Esophagus muscularis mucosa (tissue), 4 donors: Measurements from ENCODE around the gene CCM2. TPM values are rescaled to one million over a fixed set of nuclear protein-coding genes. Genes with fewer than 3 reads are reported as not detected.

ENCODE experiments used
- DNase-seq: peaks from one replicate; pipeline ENCODE4 v3.0.0-alpha.2; 2017; ENCODE audit errors: extremely low spot score
- H3K27ac ChIP-seq, 4 donors: fragments of 200-600 bp; sonication (generic); replicated peaks in 1 of 4; 1 replicate in 3 of 4; 2 replicates in 1 of 4; pipeline ENCODE4 v1.5.1; 2016 to 2019; ENCODE audit warnings: mild to moderate bottlenecking in 1 of 4
- H3K27me3 ChIP-seq, 4 donors: fragments of 200-600 bp; sonication (generic); one replicate each; pipeline versions ENCODE4 v1.5.1 to v1.6.0; 2016 to 2019
- H3K36me3 ChIP-seq, 4 donors: fragments of 200-600 bp; sonication (generic); one replicate each; pipeline ENCODE4 v1.5.1; 2016 to 2019
- H3K4me1 ChIP-seq, 4 donors: fragments of 200-600 bp; sonication (generic); one replicate each; pipeline ENCODE4 v1.5.1; 2016 to 2019
- H3K4me3 ChIP-seq, 4 donors: fragments of 200-600 bp; sonication (generic); 1 replicate in 2 of 4; 2 replicates in 2 of 4; pipeline ENCODE4 v1.5.1; 2016 to 2019; ENCODE audit warnings: mild to moderate bottlenecking in 4 of 4, moderate library complexity in 1 of 4
- H3K9me3 ChIP-seq, 4 donors: fragments of 200-600 bp; sonication (generic); 1 replicate in 3 of 4; 2 replicates in 1 of 4; pipeline ENCODE4 v1.5.1; 2016 to 2019
- EP300 ChIP-seq: sonication (generic); formaldehyde crosslinking; IDR thresholded peaks from one replicate; pipeline ENCODE4 v1.6.1; 2017; ENCODE audit warnings: antibody characterized with exemption
- POLR2A ChIP-seq: fragments of 450-650 bp; IDR thresholded peaks from one replicate; pipeline ENCODE4 v1.6.1; 2017; ENCODE audit warnings: antibody characterized with exemption, moderate library complexity, mild to moderate bottlenecking, low read depth
- POLR2AphosphoS5 ChIP-seq, 2 donors: sonication (generic); formaldehyde crosslinking; IDR thresholded peaks; one replicate each; pipeline ENCODE4 v1.6.1; 2017; ENCODE audit warnings: antibody characterized with exemption in 2 of 2
- WGBS: methylation state at CpG from one replicate; pipeline ENCODE4 v1.1.5; 2018; 5-methylcytosine and 5-hydroxymethylcytosine counted together
- intact Hi-C: fragments of 100-400 bp; cut with DNase I; formaldehyde crosslinking; loops from one replicate; pipeline ENCODE4 v1.15.1; 2023
- total RNA-seq, 4 donors: library from RNA; depleted of rRNA; stranded (reverse); fragments of >200 nt; gene quantifications; one replicate each; pipeline versions ENCODE4 v1.1.0 to v1.2.1, GENCODE V29; 2016
- TF ChIP-seq, protein P1 (sequence below), 3 experiments: fragments of 200-600 bp in 2 of 3; fragments of 450-650 bp in 1 of 3; sonication (generic) in 2 of 3; IDR thresholded peaks; one replicate each; pipeline ENCODE4 v1.5.1; 2017 to 2019; ENCODE audit warnings: antibody characterized with exemption in 3 of 3, mild to moderate bottlenecking in 2 of 3, moderate library complexity in 1 of 3

The CCM2 gene
- total RNA-seq: 10 to 100 TPM; 40.3 to 61.7 (median 49.4) TPM

DNA sequence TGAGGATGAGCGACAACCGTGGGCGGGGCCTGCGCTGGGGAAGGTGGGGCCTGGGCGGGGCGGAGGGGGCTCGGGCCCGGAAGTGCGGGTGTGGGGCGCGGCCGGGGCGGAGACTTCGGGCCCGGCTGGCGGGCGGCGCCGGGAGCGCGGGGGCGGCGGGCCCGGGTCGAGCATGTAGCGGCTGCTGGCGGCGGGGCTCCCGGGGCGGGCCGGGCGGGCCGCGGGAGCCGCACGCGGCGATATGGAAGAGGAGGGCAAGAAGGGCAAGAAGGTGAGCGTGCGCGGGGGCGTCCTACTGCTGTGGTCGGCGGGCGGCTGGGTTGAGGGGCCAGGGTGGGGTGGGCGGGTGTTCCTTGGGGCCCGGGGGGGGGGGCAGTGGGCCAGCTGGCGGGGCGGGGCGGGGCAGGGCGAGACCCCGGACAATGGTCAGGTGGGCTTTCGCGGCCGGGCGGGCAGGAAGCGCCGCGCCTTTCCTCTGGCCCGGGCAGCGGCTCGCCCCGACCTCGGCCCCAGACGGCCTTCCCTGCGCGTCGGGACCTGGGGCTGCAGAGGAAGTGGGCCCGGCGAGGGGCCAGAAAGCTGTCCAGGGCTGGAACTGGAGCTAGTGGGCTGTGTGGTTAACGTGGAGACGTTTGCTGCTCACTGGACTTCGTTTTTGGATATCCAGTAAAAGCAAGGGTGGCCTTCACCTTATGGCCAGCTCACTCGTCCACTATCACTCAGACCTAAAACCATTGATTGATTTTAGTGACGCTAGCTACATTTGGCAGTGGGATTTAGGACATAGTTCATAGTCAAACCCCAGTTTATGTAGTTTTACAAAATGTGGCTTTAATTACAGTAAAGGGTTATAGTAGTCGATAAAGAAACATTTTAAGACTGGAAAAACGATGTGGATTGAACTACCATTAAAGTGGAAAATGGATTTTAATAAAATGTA is at the start of gene CCM2:
TSS of gene CCM2 (plus strand) at position 109 of the 940 bp plus-strand sequence. CDS start at position 242, 133 bp downstream.
- Histone ChIP-seq H3K36me3 (no peaks in the 10 kb centered on the region), H3K4me3 (peak within 1 kb of the TSS; percentile 65 to 93 (median 85)), H3K27ac (peak within 1 kb of the TSS; percentile 90 to 96 (median 93)), H3K4me1 (peaks cover 16 to 30% (median 28%) of the 10 kb centered on the region in 4 donors), H3K9me3 (no peaks in the 10 kb centered on the region), H3K27me3 (no peaks in the 10 kb centered on the region)
- WGBS: 1% methylated on average over 9 of the region's 77 CpGs
- intact Hi-C loops: loop anchor here (5.0 to 10.0 kb wide), 2 partner anchors 84 to 112 kb away; partner anchors contain the start of genes NACAD and TBRG4
- no peak for DNase-seq
- TF ChIP-seq, protein P1, sequence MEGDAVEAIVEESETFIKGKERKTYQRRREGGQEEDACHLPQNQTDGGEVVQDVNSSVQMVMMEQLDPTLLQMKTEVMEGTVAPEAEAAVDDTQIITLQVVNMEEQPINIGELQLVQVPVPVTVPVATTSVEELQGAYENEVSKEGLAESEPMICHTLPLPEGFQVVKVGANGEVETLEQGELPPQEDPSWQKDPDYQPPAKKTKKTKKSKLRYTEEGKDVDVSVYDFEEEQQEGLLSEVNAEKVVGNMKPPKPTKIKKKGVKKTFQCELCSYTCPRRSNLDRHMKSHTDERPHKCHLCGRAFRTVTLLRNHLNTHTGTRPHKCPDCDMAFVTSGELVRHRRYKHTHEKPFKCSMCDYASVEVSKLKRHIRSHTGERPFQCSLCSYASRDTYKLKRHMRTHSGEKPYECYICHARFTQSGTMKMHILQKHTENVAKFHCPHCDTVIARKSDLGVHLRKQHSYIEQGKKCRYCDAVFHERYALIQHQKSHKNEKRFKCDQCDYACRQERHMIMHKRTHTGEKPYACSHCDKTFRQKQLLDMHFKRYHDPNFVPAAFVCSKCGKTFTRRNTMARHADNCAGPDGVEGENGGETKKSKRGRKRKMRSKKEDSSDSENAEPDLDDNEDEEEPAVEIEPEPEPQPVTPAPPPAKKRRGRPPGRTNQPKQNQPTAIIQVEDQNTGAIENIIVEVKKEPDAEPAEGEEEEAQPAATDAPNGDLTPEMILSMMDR (IDR thresholded peaks at IDR 0.05): no peak
- TF ChIP-seq POLR2AphosphoS5 (IDR thresholded peaks at IDR 0.05): peak; percentile 20 to 22
- no peak for TF ChIP-seq EP300
- no peak for TF ChIP-seq POLR2A

DNA sequence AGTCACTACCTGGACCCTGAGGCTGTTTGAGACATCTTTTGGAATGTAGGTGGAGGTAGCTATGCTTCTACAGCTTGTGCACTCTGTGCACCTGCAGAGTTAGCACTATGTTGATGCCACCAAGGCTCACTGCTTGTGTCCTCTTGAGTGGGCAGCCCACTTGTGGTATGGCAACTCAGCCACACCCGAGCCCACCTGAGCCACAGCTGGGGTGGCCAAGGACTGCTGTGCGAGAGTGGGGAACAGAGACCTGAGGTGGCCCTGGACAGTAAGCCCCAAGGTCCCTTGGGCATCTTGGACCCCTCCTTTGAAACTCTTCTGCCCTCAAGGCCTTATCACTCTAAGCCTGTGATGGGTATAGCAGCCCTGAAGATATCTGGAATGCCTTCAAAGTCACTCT is 46.8 kb upstream of the CCM2 start:
- DNase-seq: peak; percentile 85
- TF ChIP-seq POLR2A (no peak), POLR2AphosphoS5 (IDR thresholded peaks at IDR 0.05) (no peak), EP300 (no peak)
- TF ChIP-seq, protein P1 (IDR thresholded peaks at IDR 0.05): no peak
- Histone ChIP-seq H3K4me3 (no peak overlapping the region), H3K27ac (no peak overlapping the region), H3K9me3 (no peaks in the 10 kb centered on the region), H3K36me3 (no peaks in the 10 kb centered on the region), H3K27me3 (peaks cover 0 to 21% (median 0%) of the 10 kb centered on the region in 4 donors), H3K4me1 (no peaks in the 10 kb centered on the region)
- 100% methylated on average over 2 of the region's 2 CpGs for WGBS
- intact Hi-C loops: no loop called here

GRCh38 chr7:44955733-44956132 is 44.3 kb upstream of the CCM2 start:
- Histone ChIP-seq H3K27me3 (peaks cover 0 to 23% (median 0%) of the 10 kb centered on the region in 4 donors), H3K36me3 (no peaks in the 10 kb centered on the region), H3K9me3 (no peaks in the 10 kb centered on the region), H3K27ac (no peak overlapping the region), H3K4me1 (no peaks in the 10 kb centered on the region), H3K4me3 (no peak overlapping the region)
- intact Hi-C loops: no loop called here
- DNase-seq: no peak
- 76% methylated on average over 2 of the region's 2 CpGs for WGBS
- TF ChIP-seq, protein P1 (IDR thresholded peaks at IDR 0.05): no peak
- TF ChIP-seq POLR2A (no peak), EP300 (no peak), POLR2AphosphoS5 (IDR thresholded peaks at IDR 0.05) (no peak)

- no peak overlapping the region for H3K27ac ChIP-seq
- no peak for TF ChIP-seq EP300
- no peaks in the 10 kb centered on the region for H3K4me1 ChIP-seq
- H3K9me3 ChIP-seq: no peaks in the 10 kb centered on the region
- DNase-seq: no peak
- WGBS: 82% methylated on average over 8 of the region's 10 CpGs
- intact Hi-C loops: no loop called here
- H3K27me3 ChIP-seq: peaks cover 0 to 23% (median 0%) of the 10 kb centered on the region in 4 donors
- no peak overlapping the region for H3K4me3 ChIP-seq
- no peaks in the 10 kb centered on the region for H3K36me3 ChIP-seq
Observed at GRCh38 chr7:44956157-44956766, 43.7 kb upstream of the CCM2 start.
